HAP-1 (cell line): Measurements from ENCODE around the gene FURIN.
"Not testable (repeated sequence)": the region's sequence is repeated elsewhere in the genome, so short reads cannot be mapped to it uniquely, and the experiment has no call there.

Experiments
- DNase-seq, 2 experiments: peaks; one replicate each; pipeline ENCODE4 v3.0.0-alpha.2; 2016 to 2020; ENCODE audit warnings: low spot score in 2 of 2
- H3K27me3 ChIP-seq: fragments of 250-450 bp; sonication (Bioruptor Pico); 2 replicates; pipeline ENCODE4 v1.5.1; 2020; ENCODE audit warnings: low read depth, mild to moderate bottlenecking, moderate library complexity
- H3K36me3 ChIP-seq: fragments of 250-450 bp; sonication (Bioruptor Pico); replicated peaks from 2 replicates; pipeline ENCODE4 v1.5.1; 2020; ENCODE audit warnings: mild to moderate bottlenecking
- H3K4me1 ChIP-seq: fragments of 250-450 bp; sonication (Bioruptor Pico); 2 replicates; pipeline ENCODE4 v1.5.1; 2020; ENCODE audit warnings: mild to moderate bottlenecking
- H3K4me3 ChIP-seq: fragments of 250-450 bp; sonication (Bioruptor Pico); 2 replicates; pipeline ENCODE4 v1.5.1; 2020; ENCODE audit warnings: mild to moderate bottlenecking, moderate library complexity
- H3K9me3 ChIP-seq: fragments of 250-450 bp; sonication (Bioruptor Pico); 2 replicates; pipeline ENCODE4 v1.5.1; 2020; ENCODE audit warnings: mild to moderate bottlenecking, moderate library complexity
- in situ Hi-C: fragments of 300-500 bp; cut with MboI; formaldehyde crosslinking; loops from 3 replicates; pipeline ENCODE4 v1.14.3; 2020; ENCODE audit warnings: low sequenced_read_pairs, inconsistent platforms, mixed read lengths

Gene FURIN

DNA sequence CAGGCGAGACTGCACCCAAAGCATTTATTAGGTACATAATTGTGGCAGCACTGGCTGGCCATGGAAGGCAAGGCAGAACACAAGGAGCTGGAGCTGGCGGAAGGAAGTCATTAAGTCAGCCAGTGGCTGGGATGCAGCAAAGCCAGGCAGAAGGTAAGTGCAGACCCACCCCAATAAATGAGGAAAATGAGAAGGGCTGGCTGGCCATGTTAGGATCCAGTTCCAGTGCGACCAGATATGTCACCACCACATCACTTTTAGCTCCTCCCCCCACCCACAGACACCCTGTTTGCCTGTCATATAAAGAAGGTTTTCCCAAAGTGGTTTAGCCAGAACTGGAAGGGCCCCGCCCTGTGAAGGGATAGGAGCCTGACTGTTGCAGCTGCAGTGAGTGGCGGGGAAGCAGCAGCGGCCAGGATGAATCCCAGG lies at the start of gene FURIN:
FURIN (plus strand) TSS at position 328 of the 429 bp plus-strand sequence. CDS start 7,153 bp downstream, outside the sequence.
- no peaks in the 10 kb centered on the region for H3K9me3 ChIP-seq
- H3K36me3 ChIP-seq, result no peaks in the 10 kb centered on the region
- no peak for DNase-seq
- H3K27me3 ChIP-seq, result no peaks in the 10 kb centered on the region
- H3K4me1 ChIP-seq, result peaks cover 39% of the 10 kb centered on the region
- in situ Hi-C loops, result no loop called here
- no peak within 1 kb of the TSS for H3K4me3 ChIP-seq

- DNase-seq, result no peak
- in situ Hi-C loops, result no loop called here
- H3K27me3 ChIP-seq, result no peaks in the 10 kb centered on the region
- peaks cover 13% of the 10 kb centered on the region for H3K4me1 ChIP-seq
- H3K4me3 ChIP-seq, result no peak overlapping the region
- no peaks in the 10 kb centered on the region for H3K9me3 ChIP-seq
- H3K36me3 ChIP-seq, result peaks cover 1% of the 10 kb centered on the region
Observed at GRCh38 chr15:90819390-90819789, 49.0 kb upstream of the FURIN start.

GRCh38 chr15:90819850-90820249 lies 48.5 kb upstream of the FURIN start:
- in situ Hi-C loops, result no loop called here
- Histone ChIP-seq H3K36me3 (no peaks in the 10 kb centered on the region; the same call in none of the 2 replicates), H3K27me3 (no peaks in the 10 kb centered on the region), H3K4me3 (no peak overlapping the region), H3K9me3 (no peaks in the 10 kb centered on the region), H3K4me1 (peaks cover 9% of the 10 kb centered on the region)
- DNase-seq, result no peak

GRCh38 chr15:90820481-90820880 lies 47.9 kb upstream of the FURIN start:
- no peaks in the 10 kb centered on the region for H3K9me3 ChIP-seq
- no peaks in the 10 kb centered on the region; the same call in none of the 2 replicates for H3K36me3 ChIP-seq
- H3K4me3 ChIP-seq, result no peak overlapping the region
- no peaks in the 10 kb centered on the region for H3K27me3 ChIP-seq
- DNase-seq, result no peak
- peaks cover 2% of the 10 kb centered on the region for H3K4me1 ChIP-seq
- in situ Hi-C loops, result no loop called here

- Histone ChIP-seq H3K36me3 (no peaks in the 10 kb centered on the region), H3K27me3 (no peaks in the 10 kb centered on the region), H3K4me1 (no peaks in the 10 kb centered on the region), H3K9me3 (no peaks in the 10 kb centered on the region), H3K4me3 (no peak overlapping the region)
- DNase-seq, result no peak
- in situ Hi-C loops, result no loop called here
Observed at GRCh38 chr15:90822204-90822955, 46.0 kb upstream of the FURIN start.

GRCh38 chr15:90823455-90823974 lies 44.9 kb upstream of the FURIN start:
- in situ Hi-C loops, result no loop called here
- no peak overlapping the region for H3K4me3 ChIP-seq
- no peaks in the 10 kb centered on the region for H3K27me3 ChIP-seq
- no peaks in the 10 kb centered on the region for H3K9me3 ChIP-seq
- H3K36me3 ChIP-seq, result no peaks in the 10 kb centered on the region
- no peak for DNase-seq
- no peaks in the 10 kb centered on the region for H3K4me1 ChIP-seq

- DNase-seq, H3K4me3 ChIP-seq, H3K27me3 ChIP-seq, H3K36me3 ChIP-seq, H3K4me1 ChIP-seq, H3K9me3 ChIP-seq, in situ Hi-C loops: not testable (repeated sequence)
Observed at GRCh38 chr15:90825115-90825899, 43.1 kb upstream of the FURIN start.

DNA sequence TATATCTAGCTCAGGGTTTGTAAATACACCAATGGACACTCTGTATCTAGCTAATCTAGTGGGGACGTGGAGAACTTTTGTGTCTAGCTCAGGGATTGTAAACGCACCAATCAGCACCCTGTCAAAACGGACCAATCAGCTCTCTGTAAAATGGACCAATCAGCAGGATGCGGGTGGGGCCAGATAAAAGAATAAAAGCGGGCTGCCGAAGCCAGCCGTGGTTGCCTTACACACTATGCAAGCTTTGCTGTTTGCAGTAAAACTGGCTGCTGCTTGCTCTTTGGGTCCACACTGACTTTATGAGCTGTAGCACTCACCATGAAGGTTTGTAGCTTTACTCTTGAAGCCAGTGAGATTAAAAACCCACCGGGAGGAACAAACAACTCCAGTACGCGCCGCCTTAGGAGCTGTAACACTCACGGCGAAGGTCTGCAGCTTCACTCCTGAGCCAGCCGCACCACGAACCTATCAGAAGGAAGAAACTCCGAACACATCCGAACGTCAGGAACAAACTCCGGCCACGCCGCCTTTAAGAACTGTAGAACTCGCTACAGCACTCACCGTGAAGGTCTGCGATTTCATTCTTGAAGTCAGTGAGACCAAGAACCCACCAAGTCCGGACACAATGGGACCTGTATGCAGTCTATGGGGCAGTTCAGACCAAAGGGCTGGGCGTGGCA lies 42.0 kb upstream of the FURIN start:
- H3K4me3 ChIP-seq, H3K4me1 ChIP-seq, H3K36me3 ChIP-seq, DNase-seq, H3K27me3 ChIP-seq, H3K9me3 ChIP-seq, in situ Hi-C loops: not testable (repeated sequence)

DNA sequence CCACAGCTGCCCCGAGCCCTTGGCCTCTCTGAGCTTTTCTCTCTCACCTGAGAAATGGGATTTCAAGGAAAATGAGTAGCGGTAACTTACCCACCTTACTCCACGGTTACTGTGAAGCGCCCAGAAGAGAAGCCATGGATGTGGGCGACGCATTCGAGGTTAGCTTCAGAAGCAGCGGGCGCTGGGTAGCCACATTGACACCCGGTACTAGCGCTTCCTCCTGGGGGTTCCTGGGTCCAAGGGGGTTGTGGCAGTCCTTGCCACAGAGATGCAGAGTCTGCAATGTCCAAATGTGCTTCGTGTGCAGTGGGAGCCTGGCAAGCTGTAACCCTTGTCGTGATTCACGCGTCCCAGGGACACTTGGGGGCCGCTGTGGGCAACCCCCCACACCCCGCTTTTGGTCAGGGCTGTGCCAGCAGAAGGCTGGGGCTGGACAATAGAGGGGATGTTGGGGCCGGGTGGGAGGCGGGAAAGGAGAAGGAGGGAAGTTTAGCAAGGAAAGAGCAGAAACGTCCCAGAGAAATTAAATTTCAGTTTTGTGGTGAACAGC lies 41.4 kb upstream of the FURIN start:
- Histone ChIP-seq H3K9me3 (no peaks in the 10 kb centered on the region), H3K4me1 (no peaks in the 10 kb centered on the region), H3K36me3 (no peaks in the 10 kb centered on the region), H3K27me3 (no peaks in the 10 kb centered on the region), H3K4me3 (no peak overlapping the region)
- DNase-seq, result no peak
- in situ Hi-C loops, result no loop called here

- no peak for DNase-seq
- in situ Hi-C loops, result no loop called here
- Histone ChIP-seq H3K4me3 (no peak overlapping the region), H3K27me3 (no peaks in the 10 kb centered on the region), H3K4me1 (no peaks in the 10 kb centered on the region), H3K9me3 (no peaks in the 10 kb centered on the region), H3K36me3 (no peaks in the 10 kb centered on the region)
Observed at GRCh38 chr15:90828111-90828510, 40.3 kb upstream of the FURIN start.

- Histone ChIP-seq H3K4me1 (no peaks in the 10 kb centered on the region), H3K36me3 (no peaks in the 10 kb centered on the region), H3K4me3 (no peak overlapping the region), H3K9me3 (no peaks in the 10 kb centered on the region), H3K27me3 (no peaks in the 10 kb centered on the region)
- in situ Hi-C loops, result no loop called here
- no peak for DNase-seq
Observed at GRCh38 chr15:90829126-90829525, 39.3 kb upstream of the FURIN start.

- Histone ChIP-seq H3K4me3 (no peak overlapping the region), H3K27me3 (no peaks in the 10 kb centered on the region), H3K4me1 (no peaks in the 10 kb centered on the region), H3K36me3 (no peaks in the 10 kb centered on the region), H3K9me3 (no peaks in the 10 kb centered on the region)
- DNase-seq, result no peak
- in situ Hi-C loops, result no loop called here
Observed at GRCh38 chr15:90829942-90830440, 38.4 kb upstream of the FURIN start.

GRCh38 chr15:90834626-90835025 lies 33.8 kb upstream of the FURIN start:
- in situ Hi-C loops, result no loop called here
- H3K4me1 ChIP-seq, result peaks cover 6% of the 10 kb centered on the region
- no peaks in the 10 kb centered on the region for H3K36me3 ChIP-seq
- no peaks in the 10 kb centered on the region for H3K27me3 ChIP-seq
- H3K9me3 ChIP-seq, result no peaks in the 10 kb centered on the region
- DNase-seq, result no peak
- no peak overlapping the region for H3K4me3 ChIP-seq
